Measurements from ENCODE around the gene MRNIP. TPM values are rescaled to one million over a fixed set of nuclear protein-coding genes. Genes with fewer than 3 reads are reported as not detected.
"Not testable (repeated sequence)": the region's sequence is repeated elsewhere in the genome, so short reads cannot be mapped to it uniquely, and the experiment has no call there.

MRNIP gene
- polyA plus RNA-seq, 1 donor, result 50.5 TPM

DNA sequence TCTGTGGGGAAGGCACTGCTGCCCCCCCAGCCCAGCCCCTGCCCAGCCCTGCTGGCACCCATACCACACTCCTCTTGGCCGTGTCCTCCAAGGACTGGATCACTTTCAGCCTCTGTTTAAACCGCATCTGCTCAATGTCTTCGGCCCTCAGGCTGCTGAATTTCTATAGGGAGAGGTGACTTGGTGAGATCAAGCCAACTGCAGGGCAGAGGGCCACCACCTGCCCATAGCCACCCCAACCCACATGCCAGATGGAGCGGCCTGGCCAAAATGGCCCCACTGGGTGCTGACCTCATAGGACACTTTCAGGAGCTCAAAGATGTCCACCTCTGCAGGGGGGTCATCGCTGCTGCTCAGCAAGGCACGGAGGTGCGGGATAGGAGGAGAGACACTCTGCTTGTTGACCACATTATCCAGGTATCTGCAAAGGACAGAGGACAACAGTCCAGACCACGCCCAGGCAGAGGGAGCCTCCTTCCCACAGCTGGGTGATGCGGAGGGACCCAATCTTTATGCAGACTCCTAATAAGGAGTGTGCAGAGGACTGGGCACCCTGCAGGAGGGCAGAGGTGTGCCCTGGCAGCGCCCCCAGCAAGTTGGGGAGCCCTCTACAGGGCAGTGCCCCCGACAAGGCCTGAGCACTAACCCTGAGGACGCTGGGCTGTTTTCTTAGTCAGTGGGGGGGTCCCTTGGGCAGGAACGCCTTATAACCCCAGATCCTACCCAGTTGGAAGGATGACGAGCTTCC lies 14.4 kb upstream of the MRNIP start:
- no peak for DNase-seq

DNA sequence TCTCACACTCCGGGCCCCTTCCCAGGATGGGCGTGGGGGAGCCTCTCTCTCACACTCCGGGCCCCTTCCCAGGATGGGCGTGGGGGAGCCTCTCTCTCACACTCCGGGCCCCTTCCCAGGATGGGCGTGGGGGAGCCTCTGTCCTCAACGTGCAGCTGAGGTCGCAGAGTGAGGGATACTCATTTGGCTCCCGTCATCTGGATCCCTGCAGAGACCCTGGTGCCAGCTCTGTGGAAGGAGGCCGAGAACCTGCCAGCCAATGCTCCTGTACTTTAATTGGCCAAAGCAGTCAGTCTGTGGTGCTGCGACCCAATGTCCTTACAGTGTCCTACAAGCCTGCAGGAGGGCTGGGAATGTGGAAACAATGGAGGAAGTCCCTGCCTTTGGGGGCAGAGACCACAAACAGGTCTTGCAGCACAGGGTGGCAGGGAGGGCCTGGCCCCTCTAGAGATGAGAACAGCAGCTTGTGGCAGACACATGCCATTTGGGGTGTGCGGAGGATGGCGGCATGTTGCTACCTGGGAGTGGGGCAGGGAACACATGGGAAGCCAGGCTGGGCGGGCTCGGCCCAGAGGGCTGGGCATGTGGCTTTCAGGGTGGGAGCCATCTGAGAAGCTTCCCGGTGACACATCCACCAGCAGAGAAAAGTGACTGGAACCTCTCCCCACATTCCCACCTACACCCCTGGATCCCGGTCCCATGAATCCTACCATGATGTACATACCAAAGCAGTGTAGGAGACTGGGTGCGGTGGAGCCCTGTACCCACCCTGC lies 13.6 kb upstream of the MRNIP start:
- DNase-seq, result no peak

GRCh38 chr5:179871533-179871932 lies 12.9 kb upstream of the MRNIP start:
- not testable (repeated sequence) for DNase-seq

DNA sequence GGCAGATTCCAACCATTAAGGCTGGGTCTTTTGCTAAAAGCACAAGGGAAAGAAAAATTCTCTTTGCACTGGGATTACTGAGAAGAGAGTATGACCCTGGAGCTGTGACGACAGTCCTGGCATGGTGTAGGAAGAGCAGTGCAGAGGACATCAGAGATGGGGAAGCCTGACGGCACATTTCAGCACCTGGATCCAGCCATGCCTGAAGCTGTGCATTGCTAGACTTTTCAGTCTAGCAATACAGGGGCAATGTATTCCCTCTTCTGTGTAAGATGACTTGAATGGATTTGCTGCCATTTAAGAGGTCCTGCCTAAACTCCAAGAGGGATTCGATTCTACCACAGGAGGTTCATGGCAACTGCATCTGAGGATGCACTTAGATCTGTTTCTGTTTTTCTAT lies 12.3 kb upstream of the MRNIP start:
- DNase-seq, result no peak

DNA sequence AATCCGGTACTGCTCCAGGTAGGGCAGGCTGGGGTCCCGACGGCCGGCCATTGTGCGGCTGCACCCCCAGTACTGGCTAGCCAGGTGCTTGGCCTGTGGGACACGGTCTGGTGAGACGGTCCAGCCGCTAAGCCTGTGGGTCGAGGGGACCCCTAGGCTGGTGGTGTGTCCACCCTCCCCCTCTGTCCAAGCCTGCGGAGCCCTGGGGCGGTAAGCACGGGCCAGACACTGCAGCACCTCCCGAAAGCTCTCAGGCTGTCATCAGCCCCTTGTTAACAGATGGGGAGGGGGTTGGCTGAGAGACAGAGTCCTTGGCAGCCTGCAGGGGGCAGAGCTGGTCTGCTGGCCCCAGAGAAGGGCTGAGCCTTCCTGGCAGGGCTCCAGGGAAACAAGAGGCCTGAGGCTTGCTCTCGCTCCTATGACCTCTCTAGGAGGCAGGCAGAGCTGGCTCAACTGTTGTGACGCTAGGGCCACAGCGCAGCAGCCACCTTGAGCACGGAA lies 11.8 kb upstream of the MRNIP start:
- DNase-seq, result no peak

DNA sequence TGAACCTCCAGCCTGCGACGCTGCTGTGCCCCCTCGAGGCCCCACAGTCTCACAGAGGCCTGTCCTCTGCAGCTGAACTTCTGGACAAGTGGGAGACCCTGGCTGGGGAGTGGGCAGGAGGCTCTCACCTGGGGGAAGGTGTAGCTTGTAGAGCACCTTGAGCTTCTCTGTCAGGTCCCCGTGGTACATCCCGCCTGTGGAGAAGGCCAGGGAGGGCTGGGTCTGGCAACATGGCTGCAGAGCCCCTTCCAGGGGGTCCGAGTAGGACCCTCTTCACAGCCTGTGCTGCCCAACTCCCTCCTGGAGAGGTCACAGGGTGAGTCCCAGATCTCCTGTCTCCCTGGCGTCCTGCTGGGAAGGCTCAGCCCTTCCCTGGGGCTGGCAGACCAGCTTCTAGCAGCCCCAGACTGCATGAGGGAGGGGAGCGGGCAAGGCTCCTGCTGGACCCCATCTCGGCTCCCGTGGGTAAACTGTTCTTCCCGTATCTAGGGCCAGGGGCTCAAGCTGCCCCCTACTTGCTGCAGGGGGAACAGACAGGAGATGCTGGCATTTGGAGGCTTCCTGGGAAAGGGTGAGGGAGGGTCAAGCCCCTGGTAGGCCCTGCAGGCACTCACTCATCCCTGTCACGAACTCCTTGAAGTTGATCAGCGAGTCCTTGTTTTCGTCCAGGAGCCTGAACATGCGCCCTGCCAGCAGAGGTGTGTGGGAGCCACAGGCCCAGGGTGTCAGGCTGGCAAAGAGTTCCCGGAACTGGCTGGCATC lies 11.2 kb upstream of the MRNIP start:
- no peak for DNase-seq

GRCh38 chr5:179869101-179869500 lies 10.5 kb upstream of the MRNIP start:
- no peak for DNase-seq

- DNase-seq, result no peak
Observed at GRCh38 chr5:179868541-179868940, 9.9 kb upstream of the MRNIP start.

DNA sequence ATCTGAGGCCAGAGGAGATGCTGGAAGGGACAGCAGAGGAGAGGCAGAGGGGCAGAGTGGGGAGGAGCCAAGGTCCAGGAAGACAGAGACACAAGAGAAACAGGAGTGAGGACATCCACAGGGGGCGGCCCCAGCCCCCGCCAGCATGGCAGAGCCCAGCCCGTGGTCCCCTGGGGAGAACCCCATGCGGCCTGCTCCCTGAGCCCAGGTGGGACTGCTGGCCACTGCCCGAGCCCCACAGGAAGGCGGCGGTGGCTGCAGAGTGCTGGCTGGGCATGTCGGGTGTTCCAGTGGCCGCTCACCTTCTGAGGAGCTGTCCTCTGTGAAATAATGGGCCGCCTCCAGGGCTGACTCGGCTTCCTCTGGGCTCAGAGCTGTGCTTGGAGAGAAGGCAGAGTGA lies 8.9 kb upstream of the MRNIP start:
- no peak for DNase-seq

DNA sequence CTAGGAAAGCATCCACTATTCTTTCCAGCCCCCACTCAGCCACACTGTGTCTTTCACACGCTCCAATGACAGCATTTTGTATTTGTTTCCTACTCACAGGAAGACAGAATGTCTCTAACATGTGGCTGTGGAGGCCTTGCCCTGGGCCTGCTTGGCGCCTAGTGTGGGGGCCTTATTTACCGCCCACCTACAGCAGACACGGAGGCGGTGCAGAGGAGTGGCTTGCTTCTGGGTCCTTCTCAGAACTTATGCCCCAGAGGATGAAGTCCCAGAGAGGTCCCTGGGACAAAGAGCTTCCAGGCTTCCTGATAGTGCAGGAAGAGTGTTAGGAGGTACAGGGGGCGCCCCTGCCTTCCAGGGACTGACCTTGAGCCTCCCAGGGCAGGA lies 8.5 kb upstream of the MRNIP start:
- no peak for DNase-seq

- no peak for DNase-seq
Observed at GRCh38 chr5:179866241-179867078, 7.8 kb upstream of the MRNIP start.

- no peak for DNase-seq
Observed at GRCh38 chr5:179865491-179866240, 7.0 kb upstream of the MRNIP start.

DNA sequence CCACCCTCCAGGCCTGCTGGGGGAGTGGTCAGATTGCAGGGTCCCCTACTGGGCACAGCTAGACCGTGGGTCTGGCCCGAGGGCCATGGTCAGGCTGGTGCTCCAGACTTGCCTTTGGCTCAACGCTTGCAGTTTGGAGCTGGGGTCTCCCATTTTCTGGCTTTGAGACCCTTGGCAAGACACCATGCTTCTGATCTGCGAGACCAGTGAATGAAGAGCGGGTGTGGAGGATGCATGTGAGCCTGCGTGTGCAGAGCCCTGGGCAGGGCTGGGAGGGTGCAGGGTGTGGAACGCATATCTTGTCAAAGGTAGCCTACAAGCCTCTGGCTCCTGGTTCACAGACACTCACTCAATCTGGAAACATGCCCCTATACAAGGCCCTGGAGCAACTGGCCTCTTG lies 6.1 kb upstream of the MRNIP start:
- no peak for DNase-seq

DNA sequence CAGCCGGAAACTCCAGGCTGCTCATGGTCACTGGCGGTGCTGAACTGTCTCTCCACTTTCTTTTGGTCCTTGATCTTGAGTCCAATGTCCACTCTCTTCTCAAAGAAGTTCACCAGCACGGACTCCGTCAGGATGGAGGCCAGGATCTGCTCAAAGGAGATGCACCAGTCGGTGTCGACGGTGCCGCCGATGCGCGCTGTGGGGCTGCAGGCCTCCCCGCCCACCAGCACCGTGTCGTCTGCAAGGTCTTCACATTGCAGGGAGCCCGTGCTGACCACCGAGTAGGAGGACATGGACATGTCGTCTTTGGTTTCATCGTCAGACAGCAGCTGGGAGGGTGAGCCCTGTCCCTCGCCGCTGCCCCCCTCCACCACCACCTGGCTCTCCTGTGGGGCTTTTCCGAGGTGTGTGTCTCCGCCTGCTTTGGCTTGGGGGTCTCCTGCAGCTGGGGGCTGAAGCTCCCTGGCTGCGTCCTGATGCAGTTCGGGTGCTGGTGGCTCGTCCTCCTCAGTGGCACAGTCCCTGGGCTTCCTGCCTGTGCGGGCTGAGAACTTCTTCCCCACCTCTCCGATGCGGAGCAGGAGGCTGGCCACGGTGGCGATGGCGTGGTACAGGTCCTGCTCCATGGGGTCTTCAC lies 5.0 kb upstream of the MRNIP start:
- DNase-seq, result no peak

- DNase-seq, result no peak
Observed at GRCh38 chr5:179862891-179863290, 4.3 kb upstream of the MRNIP start.

- no peak for DNase-seq
Observed at GRCh38 chr5:179862296-179862695, 3.7 kb upstream of the MRNIP start.

DNA sequence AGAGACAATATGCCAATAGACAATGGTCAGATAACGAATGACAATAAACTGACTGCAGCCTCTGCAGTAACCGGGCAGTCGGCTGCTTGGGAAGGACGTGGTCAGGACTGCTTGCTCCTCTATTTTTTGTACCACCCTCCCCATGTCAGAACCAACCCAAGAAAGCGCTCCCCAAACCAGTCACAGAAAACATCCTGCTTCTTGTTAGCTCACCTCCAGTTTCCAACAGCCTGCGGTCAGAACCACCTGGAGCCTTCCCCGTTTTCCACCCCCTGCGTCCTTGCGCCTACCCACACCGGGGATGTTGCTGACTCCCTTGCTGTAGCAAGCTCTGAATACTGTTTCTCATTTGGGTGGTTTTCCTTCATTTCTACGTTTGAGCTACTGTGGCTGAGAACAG lies 1.7 kb upstream of the MRNIP start:
- no peak for DNase-seq

GRCh38 chr5:179858241-179858585 lies 404 bp downstream of the MRNIP start:
- DNase-seq, result peak; percentile 28

- DNase-seq, result no peak
Observed at GRCh38 chr5:179854356-179854755, 4.3 kb downstream of the MRNIP start.

DNA sequence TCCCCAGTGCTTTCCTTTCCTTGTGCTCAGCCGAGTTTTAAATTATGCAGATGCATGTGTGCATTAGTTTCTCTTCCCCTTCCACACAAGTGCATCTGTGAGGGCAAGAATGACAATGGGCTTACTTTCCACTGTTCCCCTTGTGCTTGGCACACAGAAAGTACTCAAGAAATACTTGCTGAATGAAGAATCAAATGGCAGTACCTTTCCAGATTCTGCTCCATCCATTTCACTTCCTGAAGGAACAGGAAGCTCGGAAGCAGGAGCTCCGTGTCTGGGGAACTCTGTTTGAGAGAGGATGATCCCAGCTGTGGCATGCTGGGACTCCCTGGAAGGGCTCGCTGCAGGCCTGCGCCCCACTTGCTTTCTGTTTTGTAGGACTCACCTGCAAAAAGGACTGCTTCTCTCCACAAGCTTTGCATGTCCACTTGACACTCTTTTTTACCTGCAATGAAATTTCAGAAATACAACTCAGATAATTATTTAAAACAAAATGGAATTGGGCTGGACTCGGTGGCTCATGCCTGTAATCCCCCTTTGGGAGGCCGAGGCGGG lies 5.5 kb downstream of the MRNIP start:
- DNase-seq, result no peak
